HG02840 (cell line): Measurements from ENCODE around the gene USP36.

Experiments used
- ATAC-seq: cut with Tn5 transposase; IDR thresholded peaks from one replicate; pipeline ENCODE4 v1.9.1; 2021; ENCODE audit warnings: mild to moderate bottlenecking, moderate library complexity, moderate number of reproducible peaks; ENCODE audit not compliant: unreplicated experiment, low FRiP score

Gene USP36

DNA sequence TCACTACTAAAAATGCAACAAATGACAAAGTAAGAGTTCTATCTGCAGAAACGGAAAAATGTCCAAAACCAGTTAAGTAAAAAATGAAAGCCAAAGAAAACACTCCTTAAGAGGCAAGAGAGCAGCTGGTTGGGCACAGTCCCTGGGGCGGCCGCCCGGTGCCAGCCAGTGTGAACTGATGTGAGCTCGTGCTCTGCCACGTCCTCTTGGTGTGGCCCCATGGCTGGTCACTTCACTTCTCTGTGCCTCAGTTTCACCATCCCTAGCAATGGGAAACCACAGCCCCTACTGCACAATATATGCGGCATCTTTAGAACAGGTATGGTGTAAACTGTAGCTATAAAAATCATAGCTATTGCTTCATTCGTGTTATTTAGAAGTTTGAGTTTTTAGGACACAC lies 21.2 kb downstream of the USP36 start:
- ATAC-seq = no peak

- ATAC-seq = no peak
These were observed 21.7 kb downstream of the USP36 start for GRCh38 chr17:78818932-78819331.

DNA sequence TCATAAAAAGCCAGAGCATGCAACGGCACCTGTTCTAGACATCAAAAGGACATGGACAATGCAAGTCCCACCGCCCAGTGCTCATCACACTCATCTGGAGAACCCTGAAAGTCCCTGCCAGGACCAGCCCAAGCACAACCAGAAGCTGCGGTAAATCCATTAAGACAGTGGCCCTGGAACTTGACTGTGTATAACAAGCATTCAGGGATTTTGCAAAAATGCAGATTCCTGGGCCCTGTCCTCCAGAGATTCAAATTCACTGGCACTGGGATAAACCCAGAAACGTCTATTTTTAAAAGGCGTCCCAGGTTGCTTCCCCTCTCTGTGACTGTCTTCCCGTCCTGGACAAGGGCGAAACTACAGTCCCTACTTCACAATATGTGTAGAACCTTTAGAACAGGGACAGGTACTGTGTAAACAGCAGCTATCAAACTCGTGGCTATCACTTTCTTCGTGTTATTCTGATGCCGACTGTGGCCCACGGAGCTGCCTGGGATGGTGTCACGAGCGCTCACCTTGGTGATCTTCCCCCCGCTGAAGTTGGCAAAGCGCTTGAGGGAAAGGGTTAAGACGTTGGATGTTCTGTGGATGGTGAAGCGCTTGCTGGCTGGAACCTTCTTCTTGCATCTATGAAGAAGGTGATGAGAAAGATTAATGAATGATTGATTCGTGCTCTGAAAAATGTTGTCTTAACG lies 22.3 kb downstream of the USP36 start:
- ATAC-seq = no peak

- no peak for ATAC-seq
These were observed 23.5 kb downstream of the USP36 start for GRCh38 chr17:78817123-78817522.

GRCh38 chr17:78815696-78816095 lies 24.9 kb downstream of the USP36 start:
- no peak for ATAC-seq

DNA sequence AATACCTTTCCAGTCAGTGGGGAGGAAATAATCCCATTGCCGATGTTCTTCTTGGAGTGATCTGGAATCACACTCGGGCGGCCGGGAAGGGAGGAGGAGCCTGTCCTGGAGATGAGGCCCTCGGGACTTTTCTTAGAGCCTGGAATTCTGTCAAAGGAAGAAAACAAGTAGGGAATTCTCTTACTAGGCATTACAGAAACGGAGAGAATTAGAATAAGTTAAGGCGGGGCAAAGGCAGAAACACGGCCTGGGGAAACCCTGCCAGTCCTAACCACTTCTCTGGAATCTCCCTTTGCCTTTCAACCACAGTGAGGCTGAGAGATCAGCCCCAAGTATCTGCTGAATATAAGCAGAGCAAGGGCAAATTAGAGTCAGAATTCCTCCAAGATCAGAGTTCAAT lies 27.8 kb downstream of the USP36 start:
- no peak for ATAC-seq

GRCh38 chr17:78808163-78808562 lies 32.5 kb downstream of the USP36 start:
- no peak for ATAC-seq

- no peak for ATAC-seq
These were observed 34.2 kb downstream of the USP36 start for GRCh38 chr17:78806451-78806850.

DNA sequence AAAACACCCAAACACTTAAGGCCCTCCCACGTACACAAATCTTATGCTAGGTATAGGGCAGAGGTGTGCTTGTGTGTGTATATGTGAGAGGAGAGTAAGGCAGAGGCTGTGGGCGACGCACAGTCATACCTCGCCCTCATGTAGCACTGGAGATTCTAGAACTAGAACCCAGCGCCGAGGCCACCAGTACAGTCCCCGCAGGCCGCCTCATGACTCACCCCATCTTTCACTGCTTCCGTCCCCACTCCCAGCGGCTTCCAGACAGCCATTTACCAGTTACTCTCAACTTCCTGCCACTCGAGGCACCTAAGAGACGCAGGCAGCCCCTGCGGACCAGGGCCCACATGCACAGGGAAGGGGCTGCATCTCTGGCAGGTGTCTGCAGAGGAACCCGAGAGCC lies 35.3 kb downstream of the USP36 start:
- ATAC-seq = no peak

GRCh38 chr17:78804777-78805176 lies 35.8 kb downstream of the USP36 start:
- no peak for ATAC-seq

- no peak for ATAC-seq
These were observed 37.3 kb downstream of the USP36 start for GRCh38 chr17:78803186-78803845.

- ATAC-seq = no peak
These were observed 38.2 kb downstream of the USP36 start for GRCh38 chr17:78802459-78802858.

DNA sequence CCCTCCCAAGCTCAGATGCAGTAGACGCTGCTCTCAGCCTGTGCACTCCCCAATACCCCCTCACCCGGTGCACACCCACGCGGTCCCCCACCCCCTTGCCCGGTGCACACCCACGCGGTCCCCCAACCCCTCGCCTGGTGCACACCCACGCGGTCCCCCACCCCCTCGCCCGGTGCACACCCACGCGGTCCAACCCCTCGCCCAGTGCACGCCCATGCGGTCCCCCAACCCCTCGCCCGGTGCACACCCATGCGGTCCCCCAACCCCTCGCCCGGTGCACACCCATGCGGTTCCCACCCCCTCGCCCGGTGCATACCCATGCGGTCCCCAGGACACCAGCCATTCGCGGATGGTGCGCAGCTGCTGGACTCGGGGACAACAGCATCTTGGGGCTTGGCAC lies 38.6 kb downstream of the USP36 start:
- no peak for ATAC-seq

GRCh38 chr17:78800132-78800931 lies 40.3 kb downstream of the USP36 start:
- no peak for ATAC-seq

GRCh38 chr17:78798695-78799559 lies 41.7 kb downstream of the USP36 start:
- ATAC-seq = no peak

GRCh38 chr17:78797691-78798585 lies 42.7 kb downstream of the USP36 start:
- ATAC-seq = no peak

DNA sequence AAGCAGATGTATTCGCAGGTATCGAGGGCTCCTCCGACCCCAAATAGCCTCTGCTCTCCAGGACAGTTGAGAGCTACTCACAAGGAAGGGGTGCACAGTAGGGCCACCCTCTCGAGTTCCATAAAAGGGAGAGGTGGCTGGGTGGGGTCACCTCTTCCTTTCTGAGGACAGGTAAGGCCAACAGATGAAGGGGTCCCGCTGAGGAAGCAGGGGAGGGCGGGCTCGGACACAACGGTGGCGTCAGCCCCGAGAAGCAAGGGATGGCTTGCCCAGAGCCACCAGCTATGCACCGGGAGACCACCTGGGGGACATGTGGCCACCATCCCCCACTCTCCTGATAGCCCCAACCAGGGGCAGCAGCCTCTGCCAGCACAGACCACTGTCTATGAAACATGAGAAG lies 43.4 kb downstream of the USP36 start:
- no peak for ATAC-seq

- ATAC-seq = no peak
These were observed 44.1 kb downstream of the USP36 start for GRCh38 chr17:78796517-78796900.

GRCh38 chr17:78795861-78796516 lies 44.6 kb downstream of the USP36 start:
- no peak for ATAC-seq
